CD4-positive, alpha-beta T cell treated with Interleukin-6 for 4 hours (primary cell): ENCODE data around the gene KXD1.

Source experiments
- DNase-seq: peaks from one replicate; pipeline ENCODE4 v3.0.0-alpha.2; 2020; ENCODE audit warnings: mixed read lengths

Gene KXD1

GRCh38 chr19:18603958-18604819 is 46.5 kb downstream of the KXD1 start:
- no peak for DNase-seq

GRCh38 chr19:18604820-18605159 is 47.1 kb downstream of the KXD1 start:
- no peak for DNase-seq

GRCh38 chr19:18605196-18605545 is 47.5 kb downstream of the KXD1 start:
- DNase-seq = no peak

GRCh38 chr19:18605546-18606280 is 48.0 kb downstream of the KXD1 start:
- DNase-seq = no peak

- no peak for DNase-seq
Observed at GRCh38 chr19:18606281-18607225, 48.9 kb downstream of the KXD1 start, which contains the start of gene CRLF1. Gene CRLF1 (minus strand): TSS chr19:18606799. CDS start chr19:18606656, 143 bp downstream.

GRCh38 chr19:18607226-18608101 is 49.8 kb downstream of the KXD1 start:
- DNase-seq = no peak

- no peak for DNase-seq
Observed at GRCh38 chr19:18608102-18608804, 50.6 kb downstream of the KXD1 start.

- no peak for DNase-seq
Observed at GRCh38 chr19:18608805-18609716, 51.4 kb downstream of the KXD1 start.

- no peak for DNase-seq
Observed at GRCh38 chr19:18609717-18610051, 52.0 kb downstream of the KXD1 start.

GRCh38 chr19:18610245-18610555 is 52.5 kb downstream of the KXD1 start:
- DNase-seq = no peak

- DNase-seq = no peak
Observed at GRCh38 chr19:18610556-18611326, 53.1 kb downstream of the KXD1 start.

GRCh38 chr19:18611327-18612050 is 53.8 kb downstream of the KXD1 start:
- DNase-seq = peak; percentile 39

GRCh38 chr19:18612051-18612771 is 54.5 kb downstream of the KXD1 start:
- DNase-seq = no peak

GRCh38 chr19:18612772-18613588 is 55.3 kb downstream of the KXD1 start, which contains the start of gene TMEM59L:
Gene TMEM59L (plus strand): TSS chr19:18612870. CDS start chr19:18612959, 89 bp downstream.
- DNase-seq = peak; percentile 71

GRCh38 chr19:18613589-18614234 is 56.0 kb downstream of the KXD1 start:
- DNase-seq = no peak

GRCh38 chr19:18616023-18616422 is 58.4 kb downstream of the KXD1 start:
- no peak for DNase-seq

- DNase-seq = no peak
Observed at GRCh38 chr19:18617562-18617961, 59.9 kb downstream of the KXD1 start.
